ENCODE measurements around the gene NUDT3.

- peak; percentile 37 for TF ChIP-seq CTCF (IDR thresholded peaks at IDR 0.05; ENCODE audit: low read length)
- TF ChIP-seq EZH2 (optimal IDR thresholded peaks at IDR 0.05; ENCODE audit: low read depth, low read length) = no peak
- TF ChIP-seq EZH2phosphoT487 (IDR thresholded peaks at IDR 0.05; ENCODE audit: low read length) = no peak
Measured at GRCh38 chr6:34237722-34238584, 154.5 kb downstream of the NUDT3 start.
